H1 (cell line): ENCODE measurements around the gene ZFAND3. TPM values are rescaled to one million over a fixed set of nuclear protein-coding genes. Genes with fewer than 3 reads are reported as not detected.

Experiments used
- CTCF ChIA-PET: fragments of 300-600 bp; sonication (Branson Sonifier 250); formaldehyde crosslinking; loops from one replicate; lab custom pipeline; 2021; ENCODE audit not compliant: partially characterized antibody; lab: Charles Lee
- POLR2A ChIA-PET: fragments of 300-600 bp; sonication (Branson Sonifier 250); formaldehyde crosslinking; loops from one replicate; lab custom pipeline; 2021; ENCODE audit warnings: inconsistent platforms; ENCODE audit not compliant: partially characterized antibody; lab: Charles Lee
- DNase-seq, 2 experiments: peaks; one replicate each; pipeline versions ENCODE4 v3.0.0 to v3.0.0-alpha.2; 2010 to 2022; ENCODE audit warnings: low spot score in 2 of 2, low read depth in 1 of 2, mixed read lengths in 1 of 2
- FAIRE-seq: peaks from 2 replicates; lab custom pipeline; 2011; peaks lifted over from hg19 to GRCh38; lab: Jason Lieb, UNC
- H2AFZ ChIP-seq: 2 replicates; pipeline ENCODE4 v1.8.1; 2012; ENCODE audit warnings: low read length, inconsistent platforms
- H2AK5ac ChIP-seq: 2 replicates; pipeline ENCODE4 v1.6.1; 2013; ENCODE audit warnings: low read depth, low read length
- H2BK120ac ChIP-seq: replicated peaks from 2 replicates; pipeline ENCODE3; 2013; ENCODE audit warnings: low read depth, low read length, inconsistent platforms
- H2BK12ac ChIP-seq: 2 replicates; pipeline ENCODE4 v1.6.1; 2013; ENCODE audit warnings: low read depth, low read length
- H2BK15ac ChIP-seq: 2 replicates; pipeline ENCODE4 v1.6.1; 2013; ENCODE audit warnings: low read length
- H2BK20ac ChIP-seq: 2 replicates; pipeline ENCODE4 v1.6.1; 2013; ENCODE audit warnings: low read length
- H2BK5ac ChIP-seq: 2 replicates; pipeline ENCODE4 v1.6.1; 2013; ENCODE audit warnings: low read depth, low read length
- H3K14ac ChIP-seq: 2 replicates; pipeline ENCODE4 v1.6.1; 2013; ENCODE audit warnings: inconsistent platforms; ENCODE audit not compliant: insufficient read length
- H3K18ac ChIP-seq: 2 replicates; pipeline ENCODE4 v1.6.1; 2013; ENCODE audit warnings: low read length; ENCODE audit errors: extremely low read depth
- H3K23ac ChIP-seq: 2 replicates; pipeline ENCODE4 v1.6.1; 2013; ENCODE audit warnings: inconsistent platforms; ENCODE audit not compliant: insufficient read length
- H3K23me2 ChIP-seq: 2 replicates; pipeline ENCODE4 v1.6.1; 2013; ENCODE audit warnings: low read depth, low read length
- H3K27ac ChIP-seq: 2 replicates; pipeline ENCODE4 v1.6.1; 2011; ENCODE audit warnings: low read depth, low read length, inconsistent platforms
- H3K27me3 ChIP-seq, 4 experiments: replicated peaks in 1 of 4; 1 replicate in 1 of 4; 2 replicates in 3 of 4; pipeline versions ENCODE4 v1.6.1 to v1.8.1; 2011 to 2013; ENCODE audit warnings: low read length in 3 of 4, mild to moderate bottlenecking in 3 of 4, inconsistent platforms in 2 of 4, mixed read lengths in 2 of 4, moderate library complexity in 1 of 4; ENCODE audit not compliant: control insufficient read depth in 3 of 4, insufficient read depth in 3 of 4; ENCODE audit errors: extremely low read depth in 1 of 4
- H3K36me3 ChIP-seq, 4 experiments: 2 replicates each; pipeline versions ENCODE4 v1.6.1 to v1.8.1; 2011 to 2013; ENCODE audit warnings: mild to moderate bottlenecking in 4 of 4, low read length in 3 of 4, moderate library complexity in 2 of 4, control low read depth in 1 of 4, inconsistent platforms in 1 of 4; ENCODE audit not compliant: insufficient read depth in 4 of 4, control insufficient read depth in 2 of 4
- H3K4ac ChIP-seq: replicated peaks from 2 replicates; pipeline ENCODE3; 2013; ENCODE audit warnings: low read length, low read depth, mixed read lengths, inconsistent platforms; ENCODE audit not compliant: insufficient read length
- H3K4me1 ChIP-seq, 4 experiments: replicated peaks in 1 of 4; 1 replicate in 1 of 4; 2 replicates in 3 of 4; pipeline versions ENCODE4 v1.6.1 to v1.8.1; 2011 to 2013; ENCODE audit warnings: low read length in 3 of 4, inconsistent platforms in 2 of 4, mixed read lengths in 1 of 4; ENCODE audit not compliant: insufficient read depth in 4 of 4, control insufficient read depth in 3 of 4
- H3K4me2 ChIP-seq, 2 experiments: 2 replicates each; pipeline versions ENCODE4 v1.6.1 to v1.8.1; 2011 to 2013; ENCODE audit warnings: low read depth in 2 of 2, low read length in 2 of 2, control low read depth in 1 of 2, inconsistent platforms in 1 of 2, mild to moderate bottlenecking in 1 of 2; ENCODE audit not compliant: insufficient read depth in 1 of 2
- H3K4me3 ChIP-seq, 4 experiments: fragments of 200-600, 300-600 bp in 1 of 4; sonication (generic), shearing (Covaris generic), sonication (Bioruptor Twin) in 1 of 4; 2 replicates each; pipeline versions ENCODE4 v1.5.1 to v1.8.1; 2011 to 2016; ENCODE audit warnings: low read length in 4 of 4, low read depth in 3 of 4, control low read depth in 2 of 4, inconsistent platforms in 2 of 4, mild to moderate bottlenecking in 2 of 4, mixed read lengths in 1 of 4, moderate library complexity in 1 of 4; ENCODE audit not compliant: insufficient read depth in 2 of 4; ENCODE audit errors: extremely low read depth in 1 of 4
- H3K56ac ChIP-seq: replicated peaks from 2 replicates; pipeline ENCODE3; 2013; ENCODE audit warnings: low read depth, mild to moderate bottlenecking, mixed read lengths, low read length, inconsistent platforms; ENCODE audit not compliant: insufficient read length
- H3K79me1 ChIP-seq: 2 replicates; pipeline ENCODE4 v1.6.1; 2013; ENCODE audit warnings: low read depth, low read length, control low read depth
- H3K79me2 ChIP-seq, 2 experiments: 2 replicates each; pipeline versions ENCODE4 v1.6.1 to v1.8.1; 2012 to 2013; ENCODE audit warnings: low read length in 2 of 2, mild to moderate bottlenecking in 2 of 2, inconsistent platforms in 1 of 2; ENCODE audit not compliant: insufficient read depth in 2 of 2, control insufficient read depth in 1 of 2
- H3K9ac ChIP-seq, 4 experiments: replicated peaks in 1 of 4; 1 replicate in 1 of 4; 2 replicates in 3 of 4; pipeline versions ENCODE4 v1.6.1 to v1.8.1; 2011 to 2013; ENCODE audit warnings: low read depth in 3 of 4, low read length in 3 of 4, control low read depth in 2 of 4, mild to moderate bottlenecking in 2 of 4, moderate library complexity in 2 of 4, inconsistent platforms in 1 of 4; ENCODE audit errors: extremely low read depth in 1 of 4
- H3K9me3 ChIP-seq, 2 experiments: 2 replicates each; pipeline versions ENCODE4 v1.6.1 to v1.8.1; 2012 to 2013; ENCODE audit warnings: mild to moderate bottlenecking in 2 of 2, moderate library complexity in 2 of 2, control low read depth in 1 of 2, inconsistent platforms in 1 of 2, low read depth in 1 of 2, low read length in 1 of 2, mixed read lengths in 1 of 2; ENCODE audit not compliant: insufficient read depth in 2 of 2
- H4K20me1 ChIP-seq, 2 experiments: replicated peaks in 1 of 2; 2 replicates each; pipeline versions ENCODE3 to v1.8.1; 2011 to 2013; ENCODE audit warnings: inconsistent platforms in 2 of 2, low read length in 2 of 2, mild to moderate bottlenecking in 1 of 2; ENCODE audit not compliant: insufficient read depth in 2 of 2, control insufficient read depth in 1 of 2
- H4K5ac ChIP-seq: 2 replicates; pipeline ENCODE4 v1.6.1; 2013; ENCODE audit warnings: low read length, low read depth, mixed read lengths, inconsistent platforms; ENCODE audit not compliant: insufficient read length
- H4K8ac ChIP-seq: 2 replicates; pipeline ENCODE4 v1.8.0; 2013; ENCODE audit warnings: mild to moderate bottlenecking, moderate library complexity, low read length, inconsistent platforms; ENCODE audit not compliant: insufficient read depth; ENCODE audit errors: extremely low read depth
- H4K91ac ChIP-seq: replicated peaks from 2 replicates; pipeline ENCODE3; 2013; ENCODE audit warnings: low read length, mixed read lengths, inconsistent platforms; ENCODE audit not compliant: insufficient read length
- RNF2 ChIP-seq: fragments of 200-900, 300-1000 bp; sonication (generic); IDR thresholded peaks from 2 replicates; pipeline ENCODE4 v1.7.1; 2016; ENCODE audit warnings: borderline replicate concordance, low read depth, mild to moderate bottlenecking, antibody characterized with exemption, low read length; ENCODE audit not compliant: poor library complexity, severe bottlenecking; ENCODE audit errors: missing control alignments
- SAP30 ChIP-seq: fragments of 300-600 bp; sonication (generic); IDR thresholded peaks from 2 replicates; pipeline ENCODE4 v1.7.1; 2012; ENCODE audit warnings: low read length, moderate library complexity, mild to moderate bottlenecking, inconsistent platforms; ENCODE audit not compliant: insufficient read depth, insufficient replicate concordance
- TAF1 ChIP-seq: IDR thresholded peaks from 2 replicates; pipeline ENCODE4 v1.6.1; 2011; ENCODE audit warnings: mild to moderate bottlenecking, low read depth, low read length
- WGBS, 2 experiments: shearing (Covaris generic) in 1 of 2; methylation state at CpG; one replicate each; pipeline versions ENCODE4 v1.1.6 to v1.1.7; 2013 to 2015; ENCODE audit warnings: low lambda C conversion rate in 2 of 2, mixed read lengths in 2 of 2, inconsistent platforms in 1 of 2, low coverage in 1 of 2, missing lambda C conversion rate in 1 of 2; ENCODE audit not compliant: insufficient replicate concordance in 2 of 2, insufficient coverage in 1 of 2, insufficient read length in 1 of 2; ENCODE audit errors: extremely low coverage in 1 of 2, missing lambda C conversion rate in 1 of 2; 5-methylcytosine and 5-hydroxymethylcytosine counted together
- polyA plus RNA-seq, 7 experiments: library from polyadenylated mRNA; depleted of rRNA in 3 of 7; stranded (reverse) in 5 of 7; unstranded in 2 of 7; fragments of >200 nt in 5 of 7; fragments of 200-250 nt in 2 of 7; gene quantifications; 1 replicate in 5 of 7; 2 replicates in 1 of 7; 4 replicates in 1 of 7; pipeline versions ENCODE4 v1.2.1 to v1.2.3, GENCODE V29; 2011 to 2013; ENCODE audit warnings: missing spikeins in 2 of 7, mixed read lengths in 2 of 7
- total RNA-seq: library from RNA; stranded (reverse); fragmentation: NEBNext Ultra II Directional; extraction: Animal tissue kit (Norgen Biotek cat#: 25700); gene quantifications from 2 replicates; pipeline ENCODE4 v1.2.1, GENCODE V29; 2021

Gene ZFAND3
- total and polyA plus RNA-seq, 2 of the 8 experiments (the other 6 are each of a cell fraction or from before 2014, with no cell fraction given) = 13.0 to 51.3 TPM

GRCh38 chr6:38156818-38157565, 337.5 kb downstream of the ZFAND3 start:
- Histone ChIP-seq H3K9ac (no peak overlapping the region), H3K4me1 (peaks cover 0 to 4% (median 0%) of the 10 kb centered on the region in 4 experiments; a peak in 2 of 7 replicates), H3K4me2 (no peak overlapping the region), H2AFZ (no peak overlapping the region), H3K4me3 (no peak overlapping the region), H3K23ac (no peak overlapping the region), H3K27ac (no peak overlapping the region), H3K56ac (no peak overlapping the region), H3K23me2 (no peaks in the 10 kb centered on the region), H3K4ac (no peak overlapping the region), H3K79me1 (no peaks in the 10 kb centered on the region), H3K18ac (no peak overlapping the region), H4K5ac (no peak overlapping the region), H4K91ac (no peak overlapping the region), H4K8ac (no peak overlapping the region), H4K20me1 (no peaks in the 10 kb centered on the region), H2BK15ac (no peak overlapping the region), H3K79me2 (no peaks in the 10 kb centered on the region), H3K9me3 (no peaks in the 10 kb centered on the region), H3K14ac (no peak overlapping the region), H3K27me3 (no peaks in the 10 kb centered on the region), H2BK120ac (no peak overlapping the region), H2BK12ac (no peak overlapping the region), H3K36me3 (no peaks in the 10 kb centered on the region; a peak in 1 of 8 replicates), H2BK20ac (no peak overlapping the region), H2AK5ac (no peak overlapping the region), H2BK5ac (no peak overlapping the region)
- POLR2A ChIA-PET = interaction anchor here (0.6 to 1.6 kb wide), 5 partner anchors 8 to 97 kb away, joined by 3 to 4 read pairs (median 3); no protein-coding TSS in a partner anchor
- DNase-seq (no peak), FAIRE-seq (no peak)
- CTCF ChIA-PET = interaction anchor here (0.6 kb wide), 1 partner anchor 308 kb away, joined by 4 read pairs; no protein-coding TSS in a partner anchor
- no peak for TF ChIP-seq TAF1
- TF ChIP-seq SAP30 = no peak
- TF ChIP-seq RNF2 = no peak
- WGBS, 2 experiments = 92% methylated on average over 10 of the region's 10 CpGs; no CpG with 5 or more reads in 1 of the 2 experiments
